H1 (cell line): ENCODE results near the gene RPA3. TPM values are rescaled to one million over a fixed set of nuclear protein-coding genes. Genes with fewer than 3 reads are reported as not detected.

Experiments
- CEBPB ChIP-seq: IDR thresholded peaks from 2 replicates; pipeline ENCODE4 v1.6.1; 2012; ENCODE audit warnings: low read depth, low read length
- CHD1 ChIP-seq: IDR thresholded peaks from 2 replicates; pipeline ENCODE4 v1.6.1; 2012; ENCODE audit warnings: low read depth, low read length, improper control_type of control experiment
- CREB1 ChIP-seq: IDR thresholded peaks from 2 replicates; pipeline ENCODE4 v1.6.1; 2012; ENCODE audit warnings: inconsistent platforms
- EZH2 ChIP-seq: fragments of 200-600 bp; sonication (generic); IDR thresholded peaks from 2 replicates; pipeline ENCODE4 v1.7.1; 2012; ENCODE audit warnings: low read depth, mild to moderate bottlenecking, moderate library complexity, low read length, inconsistent platforms; ENCODE audit not compliant: severe bottlenecking
- GTF2F1 ChIP-seq: IDR thresholded peaks from 2 replicates; pipeline ENCODE4 v1.6.1; 2012; ENCODE audit warnings: low read depth, low read length, improper control_type of control experiment, borderline replicate concordance
- HDAC6 ChIP-seq: IDR thresholded peaks from one replicate; pipeline ENCODE4 v1.7.1; 2012; ENCODE audit warnings: low read depth, mild to moderate bottlenecking, inconsistent platforms, low read length, moderate library complexity
- KDM1A ChIP-seq: fragments of 200-600, 300-600 bp; sonication (generic); IDR thresholded peaks from 2 replicates; pipeline ENCODE4 v1.7.1; 2016; ENCODE audit warnings: mild to moderate bottlenecking, low read length, borderline replicate concordance
- KDM4A ChIP-seq: IDR thresholded peaks from one replicate; pipeline ENCODE4 v1.7.1; 2012; ENCODE audit warnings: low read depth, mild to moderate bottlenecking, moderate library complexity, low read length, inconsistent platforms; ENCODE audit not compliant: severe bottlenecking
- KDM5A ChIP-seq: fragments of 200-600 bp; IDR thresholded peaks from 2 replicates; pipeline ENCODE4 v1.7.1; 2012; ENCODE audit warnings: mild to moderate bottlenecking, low read length, inconsistent platforms, mixed read lengths
- MAFK ChIP-seq: IDR thresholded peaks from 2 replicates; pipeline ENCODE4 v1.6.1; 2012; ENCODE audit warnings: low read depth, mild to moderate bottlenecking, improper control_type of control experiment, low read length
- POU5F1 ChIP-seq: IDR thresholded peaks from 2 replicates; pipeline ENCODE4 v1.6.1; 2011; ENCODE audit warnings: low read depth, mild to moderate bottlenecking, low read length, moderate library complexity
- RBBP5 ChIP-seq: IDR thresholded peaks from 2 replicates; pipeline ENCODE4 v1.7.1; 2012; ENCODE audit warnings: low read depth, mild to moderate bottlenecking, inconsistent platforms, low read length, moderate library complexity, borderline replicate concordance
- RFX5 ChIP-seq: IDR thresholded peaks from 2 replicates; pipeline ENCODE4 v1.6.1; 2011; ENCODE audit warnings: low read depth, low read length, improper control_type of control experiment, borderline replicate concordance
- RNF2 ChIP-seq: fragments of 200-900, 300-1000 bp; sonication (generic); IDR thresholded peaks from 2 replicates; pipeline ENCODE4 v1.7.1; 2016; ENCODE audit warnings: borderline replicate concordance, low read depth, mild to moderate bottlenecking, antibody characterized with exemption, low read length; ENCODE audit not compliant: poor library complexity, severe bottlenecking; ENCODE audit errors: missing control alignments
- SIX5 ChIP-seq: IDR thresholded peaks from 2 replicates; pipeline ENCODE4 v1.6.1; 2011; ENCODE audit warnings: mild to moderate bottlenecking, low read depth, low read length
- SP1 ChIP-seq: IDR thresholded peaks from 2 replicates; pipeline ENCODE4 v1.6.1; 2011; ENCODE audit warnings: low read depth, low read length
- SRF ChIP-seq: IDR thresholded peaks from 2 replicates; pipeline ENCODE4 v1.6.1; 2011; ENCODE audit warnings: mild to moderate bottlenecking, low read depth, low read length, moderate library complexity
- TAF1 ChIP-seq: IDR thresholded peaks from 2 replicates; pipeline ENCODE4 v1.6.1; 2011; ENCODE audit warnings: mild to moderate bottlenecking, low read depth, low read length
- polyA plus RNA-seq, 7 experiments: library from polyadenylated mRNA; depleted of rRNA in 3 of 7; stranded (reverse) in 5 of 7; unstranded in 2 of 7; fragments of >200 nt in 5 of 7; fragments of 200-250 nt in 2 of 7; gene quantifications; 1 replicate in 5 of 7; 2 replicates in 1 of 7; 4 replicates in 1 of 7; pipeline versions ENCODE4 v1.2.1 to v1.2.3, GENCODE V29; 2011 to 2013; ENCODE audit warnings: missing spikeins in 2 of 7, mixed read lengths in 2 of 7
- total RNA-seq: library from RNA; stranded (reverse); fragmentation: NEBNext Ultra II Directional; extraction: Animal tissue kit (Norgen Biotek cat#: 25700); gene quantifications from 2 replicates; pipeline ENCODE4 v1.2.1, GENCODE V29; 2021
- TF ChIP-seq, protein P1 (sequence below): IDR thresholded peaks from 2 replicates; pipeline ENCODE4 v1.6.1; 2011; ENCODE audit warnings: low read length, improper control_type of control experiment
- TF ChIP-seq, protein P2 (sequence below): IDR thresholded peaks from 2 replicates; pipeline ENCODE4 v1.6.1; 2011; ENCODE audit warnings: low read depth, mild to moderate bottlenecking, low read length; ENCODE audit not compliant: insufficient read depth

Gene RPA3
- total and polyA plus RNA-seq, 2 of the 8 experiments (the other 6 are each of a cell fraction or from before 2014, with no cell fraction given): 60.2 to 105 TPM

- TF ChIP-seq KDM4A (peak; percentile 70), SRF (no peak), HDAC6 (no peak), SP1 (peak; percentile 74), EZH2 (no peak), POU5F1 (no peak), SIX5 (no peak), GTF2F1 (no peak), RFX5 (no peak), CHD1 (no peak), KDM1A (peak; percentile 21; the same call in 1 of the 2 replicates), TAF1 (peak; percentile 91), KDM5A (peak; percentile 65; the same call in 1 of the 2 replicates), MAFK (no peak), RBBP5 (peak; percentile 76; the same call in 1 of the 2 replicates), CREB1 (peak; percentile 84), CEBPB (0 out of 2 replicates have a peak, but pooled peaks have one; percentile 2), RNF2 (no peak)
- TF ChIP-seq, protein P1, sequence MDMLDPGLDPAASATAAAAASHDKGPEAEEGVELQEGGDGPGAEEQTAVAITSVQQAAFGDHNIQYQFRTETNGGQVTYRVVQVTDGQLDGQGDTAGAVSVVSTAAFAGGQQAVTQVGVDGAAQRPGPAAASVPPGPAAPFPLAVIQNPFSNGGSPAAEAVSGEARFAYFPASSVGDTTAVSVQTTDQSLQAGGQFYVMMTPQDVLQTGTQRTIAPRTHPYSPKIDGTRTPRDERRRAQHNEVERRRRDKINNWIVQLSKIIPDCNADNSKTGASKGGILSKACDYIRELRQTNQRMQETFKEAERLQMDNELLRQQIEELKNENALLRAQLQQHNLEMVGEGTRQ: no peak
- TF ChIP-seq, protein P2, sequence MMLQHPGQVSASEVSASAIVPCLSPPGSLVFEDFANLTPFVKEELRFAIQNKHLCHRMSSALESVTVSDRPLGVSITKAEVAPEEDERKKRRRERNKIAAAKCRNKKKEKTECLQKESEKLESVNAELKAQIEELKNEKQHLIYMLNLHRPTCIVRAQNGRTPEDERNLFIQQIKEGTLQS: no peak
Measured at GRCh38 chr7:7640221-7641128, 77.9 kb downstream of the RPA3 start, which contains the start of gene UMAD1 (continued).
